Lower leg skin (tissue), 3 donors: ENCODE data around the gene EXOSC7.

Source experiments
- CTCF ChIP-seq, 3 donors: fragments of 450-650 bp; IDR thresholded peaks; one replicate each; pipeline ENCODE4 v1.5.1; 2016; ENCODE audit warnings: antibody characterized with exemption in 3 of 3, mild to moderate bottlenecking in 3 of 3, moderate library complexity in 2 of 3
- POLR2A ChIP-seq, 2 donors: fragments of 450-650 bp; IDR thresholded peaks; one replicate each; pipeline ENCODE4 v1.6.1; 2016 to 2017; ENCODE audit warnings: antibody characterized with exemption in 2 of 2, mild to moderate bottlenecking in 1 of 2, moderate library complexity in 1 of 2

DNA sequence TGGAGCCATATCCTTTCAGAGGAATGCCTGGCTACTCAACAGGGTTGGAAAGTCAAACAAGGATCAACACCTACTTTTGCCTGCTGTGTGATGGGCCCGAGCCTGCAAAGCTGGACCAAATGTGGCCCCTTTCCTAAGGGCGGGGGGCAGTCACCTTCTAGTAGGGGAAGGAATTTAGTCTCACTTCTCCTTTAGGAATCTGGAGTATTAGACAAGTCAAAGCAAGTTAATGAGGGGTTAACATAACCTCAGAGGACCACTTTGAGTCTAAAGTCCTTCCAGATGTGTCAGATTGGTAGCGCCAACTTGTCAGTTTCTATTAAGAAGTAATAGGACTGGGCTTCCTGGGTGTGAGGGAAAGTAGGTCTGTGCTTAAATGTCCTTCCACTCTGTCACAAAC, 6.8 kb downstream of the EXOSC7 start:
- no peak for TF ChIP-seq CTCF (IDR thresholded peaks at IDR 0.05)
- TF ChIP-seq POLR2A (IDR thresholded peaks at IDR 0.05) = no peak
